ENCODE results near the gene CGRRF1. TPM values are rescaled to one million over a fixed set of nuclear protein-coding genes. Genes with fewer than 3 reads are reported as not detected.
A peak's percentile ranks its signal among the peaks of the same experiment; 100 is the strongest.

Gene CGRRF1
- total RNA-seq, 1 donor from 2014 or later: 22.5 TPM

- intact Hi-C loops (cut with DNase I): no loop called here
- H3K4me1 ChIP-seq: no peaks in the 10 kb centered on the region
- no peak for ATAC-seq
- H3K4me3 ChIP-seq: no peak overlapping the region
- no peaks in the 10 kb centered on the region for H3K36me3 ChIP-seq
- H3K9me3 ChIP-seq: no peaks in the 10 kb centered on the region
- H3K27ac ChIP-seq: no peak overlapping the region
- TF ChIP-seq CTCF (IDR thresholded peaks at IDR 0.05): no peak
- no peaks in the 10 kb centered on the region for H3K27me3 ChIP-seq
- no peak for DNase-seq
Measured at GRCh38 chr14:54555651-54556050, 45.9 kb downstream of the CGRRF1 start.

- Histone ChIP-seq H3K36me3 (no peaks in the 10 kb centered on the region), H3K4me3 (no peak overlapping the region), H3K27ac (no peak overlapping the region), H3K9me3 (no peaks in the 10 kb centered on the region), H3K27me3 (no peaks in the 10 kb centered on the region), H3K4me1 (no peaks in the 10 kb centered on the region)
- intact Hi-C loops (cut with DNase I): no loop called here
- ATAC-seq (no peak), DNase-seq (no peak)
- no peak for TF ChIP-seq CTCF (IDR thresholded peaks at IDR 0.05)
Measured at GRCh38 chr14:54556535-54556934, 46.8 kb downstream of the CGRRF1 start.

DNA sequence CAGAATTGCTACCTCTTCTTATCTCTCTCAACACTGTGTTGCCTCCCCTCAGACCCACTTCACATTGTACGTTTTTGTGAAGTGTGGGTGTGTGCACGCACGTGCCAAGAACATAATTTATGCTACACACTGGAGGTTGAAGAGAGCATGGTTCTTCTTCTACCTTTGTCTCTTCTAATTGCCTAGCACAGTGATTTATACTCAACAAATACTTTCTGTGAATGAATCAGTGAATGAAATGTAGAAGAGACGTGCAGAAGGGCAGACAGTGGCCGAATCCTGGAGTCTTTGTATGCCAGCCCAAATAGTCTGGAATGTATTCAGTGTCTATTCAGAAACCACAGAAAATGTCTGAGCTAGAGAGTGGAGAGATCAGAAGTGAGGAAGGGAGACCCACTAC is 52.6 kb downstream of the CGRRF1 start:
- no peaks in the 10 kb centered on the region for H3K36me3 ChIP-seq
- H3K9me3 ChIP-seq: no peaks in the 10 kb centered on the region
- DNase-seq (no peak), ATAC-seq (no peak)
- no peak overlapping the region for H3K4me3 ChIP-seq
- peaks cover 7% of the 10 kb centered on the region for H3K4me1 ChIP-seq
- no peaks in the 10 kb centered on the region for H3K27me3 ChIP-seq
- H3K27ac ChIP-seq: no peak overlapping the region
- intact Hi-C loops (cut with DNase I): no loop called here
- no peak for TF ChIP-seq CTCF (IDR thresholded peaks at IDR 0.05)

DNA sequence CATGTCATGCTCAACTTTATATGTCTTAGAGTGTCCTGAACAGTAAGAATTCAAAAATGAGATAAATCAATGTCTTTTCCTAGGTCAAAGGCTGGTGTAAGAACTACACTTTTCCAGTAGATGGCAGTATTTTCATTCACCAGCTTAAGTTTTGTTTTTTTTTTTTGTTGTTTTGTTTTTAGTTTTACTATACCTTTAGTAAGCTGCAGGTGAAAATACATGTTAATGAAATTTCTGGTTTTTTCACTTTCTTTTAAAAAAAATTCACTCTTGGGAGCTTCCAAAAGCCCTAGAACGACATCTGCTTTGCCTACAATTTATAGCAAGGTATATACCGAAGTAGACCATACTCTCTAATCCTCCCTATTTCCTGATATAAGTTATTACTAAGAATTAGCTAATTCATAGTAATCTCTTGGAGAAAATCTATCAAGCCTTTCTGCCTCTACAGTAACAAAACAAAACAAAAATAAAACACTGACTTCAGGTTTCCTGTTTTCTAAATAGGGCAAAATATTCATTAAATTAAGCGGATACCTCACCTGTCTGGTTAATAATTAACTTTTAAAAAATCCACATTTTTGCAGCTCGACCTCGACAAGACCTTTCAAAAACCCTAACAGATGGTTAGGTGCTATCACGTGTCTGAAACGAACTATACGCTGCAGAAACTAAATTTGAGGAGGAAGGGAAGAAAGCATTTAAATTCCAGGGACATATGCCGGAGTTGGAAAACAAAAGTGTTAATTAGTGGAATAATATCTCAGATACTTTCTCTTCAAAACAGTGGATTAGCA is 54.6 kb downstream of the CGRRF1 start:
- peak; percentile 89 for TF ChIP-seq CTCF (IDR thresholded peaks at IDR 0.05)
- Histone ChIP-seq H3K9me3 (no peaks in the 10 kb centered on the region), H3K4me1 (peaks cover 19% of the 10 kb centered on the region), H3K4me3 (peak overlapping the region; percentile 72), H3K27me3 (no peaks in the 10 kb centered on the region), H3K27ac (peak overlapping the region; percentile 94), H3K36me3 (no peaks in the 10 kb centered on the region)
- intact Hi-C loops (cut with DNase I): no loop called here
- ATAC-seq (no peak), DNase-seq (no peak)

DNA sequence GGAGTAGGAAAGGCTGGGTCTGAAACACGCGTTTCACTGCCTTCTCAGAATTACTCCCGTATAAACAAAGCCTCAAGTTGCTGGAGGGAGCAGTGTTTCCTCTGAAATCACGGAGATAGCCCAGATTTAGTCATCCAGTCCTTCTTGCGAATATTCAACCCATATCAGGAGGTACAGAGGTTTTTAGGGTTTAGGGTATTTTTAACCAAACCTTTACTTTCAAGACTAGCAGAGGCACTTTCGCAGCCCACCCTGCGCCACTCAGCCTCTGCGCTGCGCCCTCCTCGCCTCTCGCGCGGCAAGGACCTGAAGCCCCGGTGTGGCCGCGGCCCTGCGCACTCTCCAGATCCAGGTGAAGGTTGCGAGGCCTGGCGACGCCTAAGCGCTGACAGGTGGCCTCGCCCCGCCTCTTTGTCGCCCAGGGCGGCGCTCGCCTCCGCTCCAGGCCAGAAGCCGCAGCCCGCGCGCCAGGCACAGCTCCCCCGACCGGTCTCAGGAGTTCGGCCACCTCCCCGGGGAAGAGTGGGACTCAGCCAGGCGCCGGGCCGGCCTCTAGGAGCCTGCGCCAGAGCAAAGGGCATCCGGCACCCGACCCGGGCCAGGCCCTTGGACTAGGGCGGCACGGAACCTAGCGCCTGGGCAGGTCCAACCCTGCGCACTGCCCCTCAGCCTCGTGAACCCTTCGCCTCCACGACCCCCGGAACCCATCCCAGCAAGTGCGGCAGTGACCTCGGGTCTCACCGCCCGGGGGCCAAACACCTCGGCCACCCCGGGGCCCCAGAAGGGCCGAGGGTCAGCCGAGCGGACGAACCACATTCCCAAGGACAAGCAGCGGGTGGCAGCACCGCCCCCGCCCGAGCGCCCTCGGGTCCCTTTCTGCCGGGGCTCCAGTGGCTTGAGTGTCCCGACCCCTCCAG is 55.4 kb downstream of the CGRRF1 start:
- ATAC-seq: peak; percentile 75
- intact Hi-C loops (cut with DNase I): loop anchor here (5.0 kb wide), 1 partner anchor 207 kb away; no protein-coding TSS in a partner anchor

More for the DNA sequence above, 55.4 kb downstream of the CGRRF1 start:
- Histone ChIP-seq H3K4me3 (peak overlapping the region; percentile 72), H3K27me3 (no peaks in the 10 kb centered on the region), H3K9me3 (no peaks in the 10 kb centered on the region), H3K4me1 (peaks cover 22% of the 10 kb centered on the region), H3K36me3 (no peaks in the 10 kb centered on the region), H3K27ac (peak overlapping the region; percentile 94)
- peak; percentile 92 for DNase-seq
- TF ChIP-seq CTCF (IDR thresholded peaks at IDR 0.05): peak; percentile 26

Data from upper lobe of right lung (tissue), 1 donor.